ENCODE results near the gene PAPOLB.

Gene PAPOLB

GRCh38 chr7:4831723-4832495 is 29.9 kb downstream of the PAPOLB start:
- TF ChIP-seq GATA3 (IDR thresholded peaks at IDR 0.05; ENCODE audit: low read depth, low read length): no peak
- TF ChIP-seq GATA2 (IDR thresholded peaks at IDR 0.05; ENCODE audit: low read depth, low read length): peak; percentile 86

GRCh38 chr7:4830176-4830575 is 31.7 kb downstream of the PAPOLB start:
- no peak for TF ChIP-seq GATA3 (IDR thresholded peaks at IDR 0.05; ENCODE audit: low read depth, low read length)
- TF ChIP-seq GATA2 (IDR thresholded peaks at IDR 0.05; ENCODE audit: low read depth, low read length): peak; percentile 91

- TF ChIP-seq GATA3 (IDR thresholded peaks at IDR 0.05; ENCODE audit: low read depth, low read length) (no peak), GATA2 (IDR thresholded peaks at IDR 0.05; ENCODE audit: low read depth, low read length) (no peak)
Observed at GRCh38 chr7:4828720-4829383, 33.0 kb downstream of the PAPOLB start.

GRCh38 chr7:4825081-4825480 is 36.7 kb downstream of the PAPOLB start:
- TF ChIP-seq GATA2 (IDR thresholded peaks at IDR 0.05; ENCODE audit: low read depth, low read length) (no peak), GATA3 (IDR thresholded peaks at IDR 0.05; ENCODE audit: low read depth, low read length) (no peak)

GRCh38 chr7:4824120-4824775 is 37.6 kb downstream of the PAPOLB start:
- no peak for TF ChIP-seq GATA3 (IDR thresholded peaks at IDR 0.05; ENCODE audit: low read depth, low read length)
- no peak for TF ChIP-seq GATA2 (IDR thresholded peaks at IDR 0.05; ENCODE audit: low read depth, low read length)

- no peak for TF ChIP-seq GATA2 (IDR thresholded peaks at IDR 0.05; ENCODE audit: low read depth, low read length)
- TF ChIP-seq GATA3 (IDR thresholded peaks at IDR 0.05; ENCODE audit: low read depth, low read length): no peak
Observed at GRCh38 chr7:4823441-4824119, 38.2 kb downstream of the PAPOLB start.

GRCh38 chr7:4822677-4823076 is 39.2 kb downstream of the PAPOLB start:
- no peak for TF ChIP-seq GATA2 (IDR thresholded peaks at IDR 0.05; ENCODE audit: low read depth, low read length)

- TF ChIP-seq GATA2 (IDR thresholded peaks at IDR 0.05; ENCODE audit: low read depth, low read length) (no peak), GATA3 (IDR thresholded peaks at IDR 0.05; ENCODE audit: low read depth, low read length) (no peak)
Observed at GRCh38 chr7:4820967-4821471, 40.8 kb downstream of the PAPOLB start.

- TF ChIP-seq GATA2 (IDR thresholded peaks at IDR 0.05; ENCODE audit: low read depth, low read length) (no peak), GATA3 (IDR thresholded peaks at IDR 0.05; ENCODE audit: low read depth, low read length) (no peak)
Observed at GRCh38 chr7:4820405-4820966, 41.3 kb downstream of the PAPOLB start.

- TF ChIP-seq GATA3 (IDR thresholded peaks at IDR 0.05; ENCODE audit: low read depth, low read length) (no peak), GATA2 (IDR thresholded peaks at IDR 0.05; ENCODE audit: low read depth, low read length) (no peak)
Observed at GRCh38 chr7:4819560-4820404, 42.0 kb downstream of the PAPOLB start.

- TF ChIP-seq GATA3 (IDR thresholded peaks at IDR 0.05; ENCODE audit: low read depth, low read length): no peak
- no peak for TF ChIP-seq GATA2 (IDR thresholded peaks at IDR 0.05; ENCODE audit: low read depth, low read length)
Observed at GRCh38 chr7:4818000-4818794, 43.6 kb downstream of the PAPOLB start.

GRCh38 chr7:4817178-4817901 is 44.5 kb downstream of the PAPOLB start:
- TF ChIP-seq GATA2 (IDR thresholded peaks at IDR 0.05; ENCODE audit: low read depth, low read length) (no peak), GATA3 (IDR thresholded peaks at IDR 0.05; ENCODE audit: low read depth, low read length) (no peak)

Data from SH-SY5Y (cell line).